Measurements from ENCODE around the gene WARS2.

The WARS2 gene

DNA sequence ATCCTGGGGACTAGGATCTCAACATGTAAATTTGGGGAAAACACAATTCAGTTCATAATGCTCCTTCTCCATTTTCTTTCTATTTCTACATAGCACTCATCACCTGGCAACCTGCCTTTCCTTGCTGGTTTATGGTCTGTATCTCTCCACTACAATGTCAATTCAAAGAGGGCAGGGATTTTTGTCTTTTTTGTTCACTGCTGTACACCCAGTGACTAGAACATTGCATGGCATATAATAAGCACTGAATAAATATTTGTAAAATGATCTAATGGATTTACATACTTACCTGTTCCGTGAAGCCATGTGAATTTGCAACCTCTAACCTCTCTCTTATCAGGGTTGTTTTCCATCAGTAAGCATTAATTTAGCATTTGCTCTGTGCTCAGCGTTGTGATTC is 124.9 kb downstream of the WARS2 start:
- no peak for DNase-seq (ENCODE audit: low spot score)

DNA sequence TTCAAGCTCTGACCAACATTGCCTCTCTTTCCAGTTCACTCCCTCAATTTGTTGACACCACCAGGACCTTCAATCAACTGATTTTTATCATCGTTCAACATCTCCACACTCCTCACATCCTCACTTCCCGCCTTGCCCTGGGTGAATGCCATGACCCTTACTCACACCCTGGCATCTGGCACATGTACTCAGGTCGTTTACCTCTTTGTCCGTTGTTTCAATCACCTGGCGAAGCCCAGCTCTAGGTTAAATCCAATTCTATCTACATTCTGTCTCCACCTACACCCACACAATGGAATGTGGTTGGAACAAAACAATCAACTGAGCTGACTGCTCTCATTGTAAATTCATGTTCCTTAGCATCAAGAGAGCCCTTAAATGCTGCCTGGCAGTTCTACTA is 128.1 kb downstream of the WARS2 start:
- DNase-seq (ENCODE audit: low spot score) = no peak

DNA sequence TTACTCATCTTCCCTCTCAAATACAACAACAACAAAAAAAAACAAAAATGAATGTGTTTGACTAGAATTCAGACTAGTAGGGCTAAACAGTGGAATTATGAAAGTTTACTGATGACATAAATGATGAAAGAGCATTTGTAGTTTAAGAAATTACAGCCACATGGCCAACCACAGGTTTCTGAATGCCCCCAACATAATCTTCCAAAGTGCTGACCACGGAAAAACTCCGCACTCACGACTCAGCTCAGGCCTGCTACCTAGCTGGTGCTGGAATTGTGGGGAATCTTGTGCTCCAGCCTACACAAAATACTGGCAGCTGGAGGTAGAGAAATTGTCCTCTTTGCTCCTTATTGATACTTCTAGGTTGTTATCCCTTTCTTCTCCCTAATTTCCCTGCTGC is 128.7 kb downstream of the WARS2 start:
- DNase-seq (ENCODE audit: low spot score) = no peak

DNA sequence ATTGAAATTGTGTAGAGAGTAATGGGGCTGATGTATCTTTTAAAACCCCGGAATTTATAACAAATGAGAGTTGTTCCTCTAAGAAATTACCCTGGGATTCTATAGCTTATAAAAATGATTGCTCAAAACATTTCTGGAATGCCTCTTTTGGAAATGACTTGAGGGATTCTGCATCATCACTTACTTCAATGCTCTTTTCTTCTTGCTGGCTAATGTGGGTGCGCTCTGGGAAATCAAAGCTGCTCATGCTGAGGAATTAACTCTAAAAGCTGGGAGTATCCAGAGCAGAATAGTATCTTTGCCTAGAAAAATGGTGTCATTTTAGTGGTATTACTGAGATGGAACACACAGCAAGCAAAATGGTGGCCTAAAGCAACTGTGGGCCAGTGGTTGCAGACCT is 129.3 kb downstream of the WARS2 start:
- no peak for DNase-seq (ENCODE audit: low spot score)

DNA sequence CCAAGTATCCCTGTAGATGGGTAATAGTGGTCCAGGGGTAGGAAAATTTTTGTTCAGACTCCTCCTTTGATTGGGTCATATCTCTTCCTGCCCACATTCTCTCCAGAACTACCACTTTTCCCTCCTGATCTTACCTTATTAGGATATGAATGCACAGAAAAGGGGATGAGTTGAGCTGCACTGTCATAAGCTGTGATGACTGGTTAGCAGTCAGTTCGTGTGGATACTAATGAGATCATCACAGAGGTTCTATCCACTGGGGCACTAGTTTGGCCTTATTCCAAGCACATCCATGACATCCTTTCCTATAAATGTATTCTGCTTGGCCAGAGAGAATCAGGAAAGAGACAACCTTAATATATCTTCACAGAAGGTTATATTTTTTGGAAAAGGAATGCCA is 130.3 kb downstream of the WARS2 start:
- no peak for DNase-seq (ENCODE audit: low spot score)

DNA sequence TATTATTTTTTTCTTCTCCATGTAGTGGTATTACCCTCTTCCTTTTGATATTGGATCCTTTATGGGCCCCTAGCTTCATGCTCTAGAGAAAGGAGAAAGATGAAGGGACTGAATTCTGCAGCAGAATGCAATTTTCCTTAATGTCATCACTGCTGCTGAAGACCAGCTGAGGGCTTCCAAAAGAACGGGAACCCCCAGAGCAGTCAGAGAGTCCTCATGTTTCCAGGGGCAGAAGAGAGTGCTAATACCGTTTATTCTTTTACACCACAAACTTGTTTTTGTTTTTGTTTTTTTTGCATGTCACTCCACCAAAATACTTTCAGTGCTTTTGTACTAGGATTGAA is 131.2 kb downstream of the WARS2 start:
- no peak for DNase-seq (ENCODE audit: low spot score)

DNA sequence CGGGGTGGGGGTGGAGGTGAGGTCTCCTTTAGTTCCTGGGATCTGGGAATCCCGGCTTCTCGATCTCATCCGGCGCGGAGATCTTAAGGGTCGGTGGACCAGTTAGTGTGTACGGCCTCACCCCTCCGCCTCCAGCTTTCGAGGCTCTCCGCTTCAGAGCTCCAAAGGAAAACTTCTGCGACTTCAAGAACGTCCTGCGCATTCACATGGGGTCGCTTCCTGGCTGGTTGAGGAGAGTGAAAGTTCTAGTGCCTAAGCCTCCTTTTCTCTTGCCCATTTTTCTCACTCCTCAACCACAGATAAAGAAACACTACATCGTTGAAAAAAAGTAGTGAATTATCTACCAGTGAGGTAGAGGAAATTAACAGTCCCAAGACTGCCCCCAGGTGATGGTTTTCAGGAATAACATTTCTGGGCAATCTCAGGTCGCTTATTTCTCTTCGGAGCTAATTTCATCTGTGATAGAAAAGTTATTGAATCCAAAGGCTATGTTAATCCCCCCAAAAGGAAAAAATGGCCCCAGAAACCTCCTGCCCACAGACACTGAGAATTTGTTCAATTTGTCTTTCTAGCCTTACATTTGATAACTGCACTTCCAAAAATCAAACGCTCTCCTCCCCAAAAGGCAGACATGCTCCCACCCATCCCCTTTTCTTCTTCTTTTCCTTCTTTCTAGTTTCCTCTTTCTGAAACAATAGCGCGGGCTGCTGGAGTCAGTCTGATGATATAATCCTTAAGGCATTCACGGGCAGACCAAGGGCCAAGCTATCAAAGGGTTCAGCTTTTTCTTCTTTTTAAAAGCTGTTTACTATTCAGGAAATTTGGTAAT is 131.8 kb downstream of the WARS2 start:
- DNase-seq (ENCODE audit: low spot score) = peak; percentile 80

DNA sequence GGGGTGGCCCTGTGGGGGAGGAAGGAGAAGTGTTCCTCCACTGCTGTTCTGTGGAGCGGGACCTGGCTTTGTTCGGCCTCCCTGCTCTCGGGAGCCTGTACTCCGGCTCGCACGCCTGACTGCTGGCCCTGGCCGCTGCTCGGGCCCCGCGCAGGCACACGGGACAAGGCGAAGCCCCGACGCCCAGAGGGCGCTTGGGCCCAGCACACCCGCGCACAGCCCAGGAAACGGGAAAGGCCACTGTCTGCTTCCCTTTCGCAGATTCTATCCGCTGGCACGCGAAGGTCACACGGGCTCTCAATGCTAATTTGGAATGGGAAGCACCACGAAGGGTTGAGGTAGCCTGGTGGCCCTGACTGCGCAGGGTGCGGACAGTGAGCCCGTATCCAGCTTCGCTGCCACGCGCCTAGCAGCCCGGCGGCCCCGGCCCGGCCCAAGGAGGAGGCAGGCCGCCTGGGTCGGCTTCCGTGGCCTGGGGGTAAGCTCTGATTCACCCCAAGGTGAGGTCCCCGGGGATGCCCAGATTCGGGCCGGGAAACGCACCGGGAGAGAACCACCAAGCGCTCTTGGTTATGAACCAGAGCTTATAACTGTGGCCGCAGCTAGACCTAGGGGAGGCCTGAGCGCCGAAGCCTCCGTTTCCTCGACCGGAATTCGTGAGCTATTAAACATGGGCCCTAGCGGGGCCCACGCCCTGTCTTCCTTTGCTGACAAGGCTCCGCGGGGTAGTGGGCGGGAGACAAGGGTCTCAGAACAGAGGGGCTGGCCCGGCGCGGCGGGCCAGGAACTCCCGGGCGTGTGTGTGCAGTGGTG is 132.6 kb downstream of the WARS2 start:
- DNase-seq (ENCODE audit: low spot score) = no peak

DNA sequence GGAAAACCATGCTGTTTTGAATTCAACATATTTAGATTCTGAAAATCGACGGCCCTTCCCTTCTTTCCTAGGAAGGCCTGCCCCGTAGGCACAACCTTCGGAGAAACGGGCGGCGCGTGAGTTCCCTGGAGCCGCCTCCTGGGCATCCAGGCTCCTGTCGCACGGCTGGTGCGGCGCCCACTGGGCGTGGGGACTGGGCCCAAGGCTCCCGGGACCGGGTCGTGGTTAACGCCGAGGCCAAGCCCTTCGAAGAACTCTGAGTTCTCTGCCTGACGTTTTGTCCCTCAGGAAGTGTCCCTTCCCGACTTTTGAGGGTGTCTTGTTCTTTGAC is 133.1 kb downstream of the WARS2 start:
- no peak for DNase-seq (ENCODE audit: low spot score)

DNA sequence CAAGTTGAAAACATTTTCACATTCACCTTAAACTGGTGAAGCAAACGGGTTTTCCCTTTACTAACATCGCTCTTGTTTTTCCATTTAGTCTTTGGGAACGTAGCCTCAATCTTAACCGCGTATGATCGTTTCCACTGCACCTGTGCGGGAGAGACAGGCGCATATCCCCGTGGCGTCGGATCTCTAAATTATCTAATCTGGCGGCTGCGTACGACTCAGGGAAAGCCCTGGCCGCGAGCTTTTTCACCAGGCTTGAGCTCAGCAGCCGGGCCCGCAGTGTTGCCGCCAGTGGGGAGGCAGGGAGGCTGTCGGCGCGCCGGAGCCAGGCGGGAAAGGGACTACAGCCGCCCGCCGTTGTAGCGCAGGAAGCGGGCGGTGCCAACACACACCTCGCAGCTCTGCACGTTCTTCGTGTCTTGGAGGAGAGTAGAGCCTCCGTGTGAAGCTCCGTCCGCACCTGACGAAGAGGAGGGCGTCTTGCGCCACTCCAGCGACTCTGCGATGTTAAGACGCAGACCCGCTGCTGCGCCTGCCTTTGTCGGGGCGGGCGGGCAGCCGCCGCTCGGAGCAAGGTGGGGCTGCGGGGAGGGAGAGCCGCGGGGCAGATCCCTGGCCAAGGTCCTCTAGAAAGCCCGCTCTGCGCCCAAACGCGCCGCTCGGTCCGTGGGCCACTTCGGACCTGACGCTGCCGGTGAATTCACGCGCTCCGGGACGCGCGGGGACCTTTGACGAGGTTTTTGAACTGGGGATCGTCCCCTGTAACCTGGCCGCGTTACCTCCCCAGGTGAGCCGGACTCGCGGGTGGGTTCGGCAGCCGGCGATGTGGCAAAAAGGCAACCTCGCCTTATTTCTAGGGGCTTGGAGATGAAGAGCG is 133.8 kb downstream of the WARS2 start:
- no peak for DNase-seq (ENCODE audit: low spot score)

DNA sequence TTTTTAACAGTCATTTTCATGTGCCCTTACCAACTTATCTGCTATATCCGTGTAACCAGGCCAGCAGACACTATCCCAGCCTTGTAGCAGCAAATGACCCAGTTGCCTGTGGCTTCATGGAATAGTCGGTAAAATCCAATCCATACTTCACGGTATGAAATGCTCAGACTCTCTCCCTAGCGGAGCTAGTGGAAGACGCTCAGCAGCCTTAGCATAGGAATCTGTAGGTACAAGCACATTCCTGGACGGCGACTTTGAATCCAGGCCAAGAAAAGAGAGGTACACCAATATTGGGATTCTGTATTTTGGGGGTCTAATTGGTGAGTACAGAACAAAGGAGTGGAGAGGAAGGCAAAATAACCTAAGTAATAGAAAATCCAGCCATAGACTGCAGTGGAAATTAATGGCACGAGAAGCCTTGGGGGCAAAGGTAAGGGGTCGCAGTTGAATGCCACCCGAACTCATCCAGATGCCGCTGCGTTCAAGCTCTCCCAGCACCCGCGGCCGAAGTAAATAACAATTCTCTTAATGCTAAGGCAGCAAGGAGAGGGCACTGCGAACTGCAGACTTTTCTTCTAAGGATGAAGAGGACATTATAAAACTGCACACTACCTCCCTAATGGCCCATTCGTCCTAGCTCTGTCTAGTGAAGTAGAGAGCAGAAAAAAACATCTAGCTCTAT is 134.6 kb downstream of the WARS2 start:
- DNase-seq (ENCODE audit: low spot score) = no peak

DNA sequence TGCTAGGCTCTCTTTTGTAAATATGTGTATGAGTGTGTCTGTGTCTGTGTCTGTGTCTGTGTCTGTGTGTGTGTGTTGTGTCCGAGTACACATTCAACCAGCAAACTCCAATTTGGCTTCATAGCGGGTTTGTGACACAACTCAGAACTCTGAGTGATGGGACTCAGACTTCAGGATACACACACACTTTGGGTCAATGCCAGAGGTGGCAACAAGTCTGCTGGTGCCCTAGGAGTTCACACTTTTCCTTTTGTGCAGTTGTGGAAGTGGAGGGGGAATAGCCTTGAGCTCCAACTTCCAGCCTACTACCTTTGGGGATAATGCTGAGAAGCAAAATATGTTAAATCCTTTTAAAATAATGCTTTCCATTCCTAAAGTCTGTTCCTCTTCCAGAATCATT is 135.7 kb downstream of the WARS2 start:
- no peak for DNase-seq (ENCODE audit: low spot score)

DNA sequence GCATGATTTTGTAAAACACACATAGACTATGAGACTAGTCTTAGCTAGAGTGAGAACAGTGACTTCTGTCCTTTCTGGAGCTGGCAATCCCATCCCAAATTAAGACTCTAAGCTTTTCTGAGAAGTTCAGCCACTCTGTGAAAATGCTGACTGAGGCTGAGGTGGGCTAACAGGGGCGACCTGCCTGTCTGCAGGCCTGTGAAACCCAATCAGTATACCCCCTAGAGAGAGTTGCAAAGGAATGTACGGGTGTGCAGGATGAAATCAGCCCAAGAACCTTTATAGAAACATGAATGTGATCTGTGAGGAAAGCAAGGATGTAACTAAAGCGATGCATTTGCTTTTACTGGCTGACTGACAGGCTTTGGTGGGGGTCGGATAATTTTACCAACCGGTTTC is 136.3 kb downstream of the WARS2 start:
- DNase-seq (ENCODE audit: low spot score) = no peak

DNA sequence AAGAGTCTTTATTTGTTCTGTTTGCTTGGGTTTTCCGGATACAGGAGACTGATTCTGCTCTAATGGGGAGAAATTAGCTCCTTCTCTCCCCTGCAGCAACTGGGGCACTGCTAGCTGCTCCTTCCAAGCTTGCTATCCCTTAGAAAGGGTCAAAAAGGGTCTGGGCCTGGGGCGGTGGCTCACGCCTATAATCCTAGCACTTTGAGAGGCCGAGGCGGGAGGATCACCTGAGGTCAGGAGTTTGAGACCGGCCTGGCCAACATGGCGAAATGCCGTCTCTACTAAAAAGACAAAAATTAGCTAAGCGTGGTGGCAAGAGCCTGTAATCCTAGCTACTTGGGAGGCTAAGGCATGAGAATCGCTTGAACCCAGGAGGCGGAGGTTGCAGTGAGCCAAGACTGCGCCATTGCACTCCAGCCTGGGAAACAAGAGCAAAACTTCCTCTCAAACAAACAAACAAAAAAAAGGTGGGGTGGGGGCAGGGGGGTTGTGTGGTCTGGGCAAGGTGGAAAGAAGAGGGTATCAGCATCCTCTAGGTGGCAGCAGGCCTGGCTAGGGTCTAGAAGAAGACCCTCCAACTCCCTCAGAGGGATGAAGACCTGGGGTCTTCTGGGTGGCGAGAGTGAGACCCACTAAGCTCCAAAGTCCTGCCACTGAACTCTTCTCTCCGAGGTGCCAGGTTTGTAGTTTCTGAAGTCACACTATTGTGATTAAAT is 136.9 kb downstream of the WARS2 start:
- DNase-seq (ENCODE audit: low spot score) = no peak

DNA sequence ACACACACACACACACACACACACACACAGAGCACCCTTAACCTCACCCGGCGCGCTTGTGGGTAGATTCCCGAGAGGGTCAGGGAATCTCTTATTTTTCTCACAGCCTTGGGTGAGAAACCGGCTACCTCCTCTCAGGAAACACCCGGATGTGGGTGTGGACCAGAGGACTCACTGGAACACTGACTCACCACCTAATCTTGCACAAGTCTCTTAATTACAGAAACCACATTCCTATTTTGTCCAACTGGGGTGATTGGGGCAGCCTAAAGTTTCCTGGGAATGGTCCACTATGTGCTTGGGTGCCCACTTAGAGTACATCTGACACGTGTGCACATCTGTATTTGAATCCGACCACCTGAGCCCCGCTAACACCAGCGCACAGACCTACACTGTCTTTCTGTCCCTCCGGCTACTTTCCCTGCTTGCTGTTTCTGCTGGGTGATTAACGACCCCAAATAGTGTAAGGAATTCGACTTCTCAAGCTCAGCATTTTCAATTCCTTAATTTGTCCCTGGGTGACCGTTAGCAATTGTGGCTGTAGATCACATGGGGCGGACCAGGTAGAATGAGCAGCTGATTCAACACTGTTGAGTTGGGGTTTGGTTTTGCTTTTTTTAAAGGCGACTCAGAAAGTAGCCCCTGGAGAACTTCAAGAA is 138.3 kb downstream of the WARS2 start:
- no peak for DNase-seq (ENCODE audit: low spot score)

DNA sequence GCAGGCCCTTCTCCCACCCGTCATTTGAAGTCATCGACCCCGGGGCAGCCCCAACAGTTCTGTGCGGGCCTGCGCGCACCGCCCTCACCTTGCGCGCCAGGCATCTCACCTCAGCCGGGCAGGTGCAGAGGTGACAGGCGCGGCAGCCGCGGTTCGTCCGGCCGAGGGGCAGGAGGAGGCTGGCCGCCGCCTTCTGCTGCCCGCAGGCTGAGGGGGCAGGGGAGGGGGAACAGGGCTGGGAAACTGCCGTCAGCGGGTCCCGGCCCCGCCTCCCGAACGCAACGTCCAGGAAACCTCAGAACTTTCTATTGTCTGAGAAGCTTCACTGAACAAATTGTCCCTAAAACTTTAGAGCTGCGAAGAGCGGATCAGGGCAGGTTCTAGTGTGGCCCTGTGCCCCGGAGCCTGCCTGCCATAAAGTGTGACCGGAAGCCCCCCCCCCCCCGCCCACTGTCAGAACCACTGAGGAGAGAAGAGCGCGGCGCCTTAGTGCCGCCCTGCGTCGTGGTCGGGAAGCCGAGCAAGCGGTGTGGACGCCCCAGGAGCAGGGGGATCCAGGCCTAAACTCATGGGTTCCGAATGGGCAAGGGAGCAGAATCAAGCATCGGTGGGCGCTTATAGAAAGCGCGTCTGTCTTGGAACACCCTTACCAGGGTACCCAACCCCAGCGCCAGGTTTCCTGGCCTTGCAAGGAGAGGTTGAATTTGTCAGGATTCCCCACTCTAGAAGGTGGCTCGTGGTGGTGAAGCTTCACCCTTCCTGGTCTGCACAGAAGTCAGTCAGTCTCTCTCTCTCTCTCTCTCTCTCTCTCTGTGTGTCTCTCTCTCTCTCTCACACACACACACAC is 139.0 kb downstream of the WARS2 start:
- no peak for DNase-seq (ENCODE audit: low spot score)

DNA sequence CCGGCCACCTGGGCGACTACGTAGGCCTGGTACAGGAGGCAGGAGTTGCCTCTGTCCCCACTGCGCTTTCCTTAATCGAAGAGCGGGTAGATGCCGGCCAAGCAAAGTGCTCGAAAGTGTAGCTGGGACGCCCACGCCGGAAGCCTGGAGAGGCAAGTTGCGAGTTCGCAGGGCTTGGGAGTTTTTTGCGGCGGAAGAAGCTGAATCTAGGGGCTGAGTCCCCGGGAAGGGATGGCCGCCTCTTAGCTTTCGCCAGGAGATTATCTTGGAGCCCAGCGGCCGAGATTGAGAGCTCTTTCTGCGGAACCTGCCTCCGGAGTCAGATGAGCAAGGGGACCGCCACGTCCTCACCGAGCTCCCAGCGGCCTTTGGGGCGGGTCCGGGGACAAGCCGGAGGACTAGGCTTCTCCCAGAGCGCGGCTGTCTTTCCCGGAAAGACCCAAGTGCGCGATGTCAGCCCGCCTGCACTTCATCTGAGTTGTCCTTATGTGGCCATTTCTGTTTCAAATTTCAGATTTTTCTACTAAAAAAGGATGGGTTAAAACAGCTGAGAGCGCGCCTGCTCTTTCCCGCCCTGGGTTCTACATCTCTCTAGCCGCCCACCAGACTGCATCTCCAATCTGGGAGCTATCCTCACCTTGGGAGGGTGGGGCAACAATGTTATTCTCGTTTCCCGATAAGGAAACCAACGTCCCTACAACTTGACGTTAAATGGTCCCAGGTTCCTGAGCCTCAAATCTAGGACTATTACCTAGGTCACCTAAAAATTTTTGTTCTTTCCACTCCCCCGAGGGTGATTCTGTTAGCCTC is 139.9 kb downstream of the WARS2 start:
- no peak for DNase-seq (ENCODE audit: low spot score)

DNA sequence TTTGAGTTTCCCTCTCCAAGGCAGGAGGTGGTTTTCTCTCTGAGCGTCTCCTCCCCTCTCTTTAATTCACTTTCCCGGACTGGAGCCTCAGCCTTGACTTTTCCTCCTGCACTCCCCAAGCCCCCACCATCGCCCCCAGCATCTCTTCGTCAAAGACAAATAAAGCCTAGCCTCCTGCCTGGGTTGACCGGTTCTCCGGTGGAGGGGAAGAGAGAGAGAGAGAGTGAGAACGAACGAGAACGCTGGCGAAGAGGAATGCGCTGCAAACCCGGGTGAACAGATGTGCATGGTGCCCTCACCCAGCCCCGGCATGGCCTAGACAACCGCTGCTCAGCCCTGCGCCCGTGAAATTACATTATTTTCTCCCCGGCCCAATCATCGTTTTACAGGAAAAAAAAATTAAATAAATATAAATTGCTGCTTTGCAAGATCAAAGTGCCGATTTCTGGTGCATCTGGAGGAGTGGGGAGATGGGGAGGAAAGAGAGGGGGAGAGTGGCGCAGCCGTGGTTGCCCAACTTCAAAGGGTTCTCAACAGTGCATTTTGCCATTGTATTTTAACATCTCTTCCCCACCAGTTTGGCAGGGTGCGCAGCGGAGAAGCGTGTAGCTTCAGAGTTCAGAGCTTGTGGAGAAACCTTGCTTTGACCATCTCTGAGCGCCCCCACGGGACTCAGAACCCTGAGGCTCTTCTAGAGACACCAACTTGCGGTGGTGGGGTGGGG is 140.9 kb downstream of the WARS2 start:
- DNase-seq (ENCODE audit: low spot score) = no peak

DNA sequence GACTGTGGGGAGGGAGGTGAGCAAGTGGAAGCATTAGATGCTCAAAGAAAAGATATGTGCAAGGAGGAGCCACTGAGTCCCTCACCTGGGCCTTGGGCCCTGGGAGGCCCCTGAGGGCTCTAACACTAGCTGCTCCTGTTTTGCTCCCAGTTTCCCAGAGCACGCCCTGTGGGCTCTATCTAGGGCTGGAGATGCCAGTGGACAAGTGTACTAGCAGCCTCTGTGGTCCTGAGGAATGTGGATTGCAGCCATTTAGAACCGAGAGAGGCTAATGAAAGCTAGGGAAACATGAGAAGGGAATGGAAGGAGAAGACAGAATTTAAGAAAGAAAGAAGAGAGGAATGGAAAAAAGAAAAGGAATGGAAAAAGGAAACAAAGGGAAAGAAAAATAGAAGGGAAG is 142.3 kb downstream of the WARS2 start:
- DNase-seq (ENCODE audit: low spot score) = no peak

Data from HuH-7 (cell line).